Ammon's horn (tissue), 1 donor: Measurements from ENCODE around the gene FOXE3.

ENCODE experiments used
- DNase-seq: peaks from one replicate; pipeline ENCODE4 v3.0.0-alpha.2; 2016; ENCODE audit warnings: low spot score

The FOXE3 gene

DNA sequence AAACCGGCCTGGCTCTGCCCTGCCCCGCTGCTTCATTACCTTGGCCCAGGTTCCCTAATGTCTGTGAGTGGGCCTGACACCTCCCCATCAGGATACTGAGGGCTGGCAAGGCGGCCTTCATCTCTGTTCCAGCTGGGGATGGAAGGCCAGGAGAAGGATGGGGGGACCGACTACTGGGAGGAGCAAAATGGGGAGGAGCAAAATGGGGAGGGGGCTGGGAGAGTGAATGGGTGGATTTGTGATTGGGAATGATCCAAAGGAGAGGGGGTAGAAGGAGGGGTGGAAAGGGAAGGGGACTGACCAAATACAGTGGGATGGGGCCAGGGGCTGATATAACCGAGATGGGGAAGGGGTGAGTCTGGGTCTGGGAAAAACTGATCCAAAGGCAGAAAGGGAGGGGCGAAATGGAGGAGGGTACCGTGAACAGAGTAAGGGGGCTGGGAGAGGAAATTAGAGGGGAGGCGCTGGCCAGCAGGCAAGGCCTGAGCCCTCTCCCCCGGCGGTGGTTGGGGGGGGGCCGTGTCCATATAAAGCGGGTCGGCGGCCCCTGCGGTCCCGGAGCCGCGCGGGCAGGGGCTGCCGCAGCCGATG, at the start of gene FOXE3:
Gene FOXE3, plus strand, starts transcription at position 558 of the 591 bp plus-strand sequence. Its CDS starts 31 bp downstream, at position 589.
- no peak for DNase-seq

GRCh38 chr1:47367651-47368050, 48.4 kb upstream of the FOXE3 start:
- DNase-seq = no peak

DNA sequence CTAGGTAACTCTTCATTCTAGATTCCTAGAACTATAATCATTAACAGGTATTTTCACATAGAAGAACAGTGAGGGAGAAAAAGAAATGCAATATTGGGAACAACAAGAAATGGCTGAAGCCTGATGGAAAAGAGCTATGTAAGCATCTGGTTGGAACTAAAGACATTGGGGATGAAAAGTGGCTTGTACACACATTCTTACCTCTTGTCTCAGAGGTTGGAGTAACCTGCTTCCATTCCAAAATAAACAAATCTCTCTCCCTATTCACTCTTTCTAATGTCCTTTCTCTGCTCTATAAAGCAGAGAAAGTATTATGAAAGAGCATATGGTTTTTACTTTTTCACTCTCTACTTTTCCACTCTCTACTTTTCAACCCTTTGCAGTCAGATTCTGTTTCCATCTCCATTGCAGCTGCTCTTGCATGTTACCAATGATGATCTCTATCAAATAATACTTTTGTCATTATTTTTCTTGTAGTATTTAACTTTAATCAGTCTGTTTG, 45.0 kb upstream of the FOXE3 start:
- no peak for DNase-seq

- DNase-seq = no peak
Measured at GRCh38 chr1:47374501-47374900, 41.6 kb upstream of the FOXE3 start.

DNA sequence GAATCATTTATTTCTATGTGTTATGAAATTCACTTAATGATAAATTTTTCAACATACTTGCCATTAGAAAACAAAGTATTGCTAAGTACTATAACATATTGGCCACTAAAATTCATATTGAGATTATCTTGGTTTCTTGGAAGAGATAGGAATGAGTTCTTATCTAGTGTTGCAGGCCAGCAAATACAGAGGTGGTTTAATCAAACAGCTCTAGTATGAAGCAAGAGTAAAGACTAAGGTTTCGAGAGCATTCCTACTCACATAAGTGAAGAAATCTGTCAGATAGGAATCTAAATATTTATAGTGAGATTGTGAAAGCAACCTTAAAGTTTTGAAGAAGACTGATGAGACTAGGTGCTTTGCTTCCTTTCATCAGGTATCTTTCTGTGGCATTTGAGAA, 37.9 kb upstream of the FOXE3 start:
- DNase-seq = no peak

DNA sequence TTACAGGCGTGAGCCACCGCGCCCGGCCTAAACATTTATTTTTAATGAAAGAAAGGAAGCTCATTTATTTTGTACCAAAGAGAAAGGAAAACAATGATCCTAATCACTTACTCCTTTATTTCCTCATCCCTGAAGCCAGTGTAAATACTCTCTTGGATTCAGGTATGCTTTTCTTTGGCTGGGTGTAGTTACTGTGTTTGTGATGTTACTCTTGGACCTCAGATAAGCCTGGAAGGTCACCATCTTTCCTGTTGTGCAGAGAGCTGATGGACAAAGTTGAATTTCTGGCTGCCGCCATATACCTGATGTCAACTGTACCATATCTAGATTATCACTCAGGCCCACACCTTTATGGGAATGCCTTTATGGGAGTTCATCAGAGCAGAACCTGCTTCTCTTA, 35.4 kb upstream of the FOXE3 start:
- DNase-seq = no peak

DNA sequence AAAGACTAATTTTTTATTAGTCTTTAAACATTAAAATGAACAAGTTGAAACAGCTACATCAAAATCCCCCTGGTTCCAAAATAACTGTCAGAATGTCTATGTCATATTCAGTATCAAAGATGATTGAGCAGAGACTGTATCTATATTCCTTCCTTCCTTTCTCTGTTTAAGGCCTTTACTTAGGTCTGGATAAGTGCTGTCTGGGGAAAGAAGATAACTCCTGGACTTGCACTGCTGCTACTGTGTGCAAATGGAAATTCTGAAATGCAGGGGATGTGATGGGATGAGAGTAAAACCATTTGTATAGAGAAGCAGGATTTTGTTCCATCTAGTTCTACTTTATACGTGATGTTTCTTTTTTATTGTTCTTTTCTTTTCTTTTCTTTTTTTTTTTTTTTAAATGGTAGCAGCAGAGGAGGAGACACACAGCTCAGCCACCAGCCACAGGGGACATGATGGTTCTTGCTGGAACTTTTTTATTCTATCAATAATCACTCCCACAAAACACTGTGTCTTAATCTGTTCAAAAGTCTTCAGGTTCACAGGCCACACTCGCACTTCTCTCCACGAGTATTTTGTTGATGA, 33.6 kb upstream of the FOXE3 start:
- DNase-seq = no peak

- no peak for DNase-seq
Measured at GRCh38 chr1:47384083-47384482, 32.0 kb upstream of the FOXE3 start.

GRCh38 chr1:47385020-47385419, 31.1 kb upstream of the FOXE3 start:
- DNase-seq = no peak

GRCh38 chr1:47386268-47386667, 29.8 kb upstream of the FOXE3 start:
- no peak for DNase-seq

DNA sequence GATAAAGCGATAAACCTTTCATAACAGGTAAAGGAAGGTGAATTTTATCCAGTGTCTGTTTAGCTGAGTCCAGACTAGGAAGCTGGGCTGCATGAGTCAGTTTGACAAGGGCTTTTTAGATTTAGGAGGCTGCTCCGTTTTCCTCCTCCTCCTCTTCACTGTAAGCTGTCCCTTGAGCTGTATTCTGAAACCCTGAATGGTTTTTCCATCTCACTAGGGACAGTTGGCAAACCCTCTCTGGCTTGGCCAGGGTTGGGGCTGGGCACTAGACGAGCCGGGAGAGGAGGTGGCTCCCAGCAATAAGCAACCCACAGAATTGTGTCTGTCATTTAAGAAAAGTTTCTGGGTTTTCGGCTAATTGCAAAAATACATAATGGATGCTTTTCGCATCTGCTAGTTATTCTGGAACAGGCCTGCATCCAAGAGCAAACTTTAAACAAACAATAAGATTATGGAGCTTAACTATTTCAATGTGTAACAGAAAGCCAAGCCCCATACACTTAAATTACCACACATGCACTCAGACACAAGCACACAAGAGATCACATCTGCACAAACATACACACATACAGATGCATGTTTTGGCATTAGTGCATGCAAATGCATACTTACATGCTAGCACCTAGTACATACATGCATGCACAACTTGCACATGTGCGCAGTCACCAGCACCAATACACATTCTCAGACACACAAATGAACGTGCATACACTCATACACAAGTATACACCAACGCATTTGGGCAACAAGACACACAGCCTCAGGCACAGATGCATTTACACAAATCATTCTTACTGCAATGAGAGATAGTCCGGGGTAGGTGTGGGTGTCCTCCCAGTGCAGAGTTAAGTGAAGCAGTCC, 27.8 kb upstream of the FOXE3 start:
- no peak for DNase-seq

DNA sequence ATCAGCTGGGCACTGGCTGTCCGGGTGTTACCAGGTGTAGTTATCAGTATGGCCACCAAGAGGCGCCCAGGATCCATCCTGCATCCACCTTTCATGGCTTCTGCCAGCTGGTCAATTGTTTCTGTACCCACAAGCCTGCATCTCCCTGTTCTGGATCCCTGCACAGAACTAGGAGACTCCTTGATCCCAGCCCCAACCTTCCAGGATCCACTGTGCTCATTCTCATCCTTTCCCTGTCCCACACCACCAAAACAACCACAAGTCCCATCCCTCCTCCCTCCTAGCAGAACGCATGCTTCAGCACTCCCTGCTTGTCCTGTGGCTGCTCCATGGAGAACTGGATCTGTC, 27.2 kb upstream of the FOXE3 start:
- peak; percentile 60 for DNase-seq

DNA sequence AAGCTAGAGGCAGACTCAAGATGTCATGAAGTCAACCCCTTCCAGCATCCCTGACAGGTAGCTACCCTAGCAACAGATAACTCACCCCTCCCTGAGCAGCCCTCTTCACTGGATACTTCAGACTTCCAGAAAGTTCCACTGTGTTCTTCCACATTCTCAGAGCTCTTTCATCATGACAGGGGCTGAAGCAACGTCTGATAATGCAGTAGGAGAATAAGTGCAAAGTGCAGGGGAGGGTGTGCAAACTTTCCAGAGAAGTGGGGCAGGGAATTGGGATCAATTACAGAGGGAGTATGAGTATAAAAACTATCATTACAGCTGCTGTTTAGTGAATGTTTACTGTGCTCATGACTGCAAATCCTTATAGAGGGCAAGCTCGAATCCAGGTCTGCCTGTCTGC, 26.4 kb upstream of the FOXE3 start:
- no peak for DNase-seq

GRCh38 chr1:47390843-47391242, 25.2 kb upstream of the FOXE3 start:
- no peak for DNase-seq

DNA sequence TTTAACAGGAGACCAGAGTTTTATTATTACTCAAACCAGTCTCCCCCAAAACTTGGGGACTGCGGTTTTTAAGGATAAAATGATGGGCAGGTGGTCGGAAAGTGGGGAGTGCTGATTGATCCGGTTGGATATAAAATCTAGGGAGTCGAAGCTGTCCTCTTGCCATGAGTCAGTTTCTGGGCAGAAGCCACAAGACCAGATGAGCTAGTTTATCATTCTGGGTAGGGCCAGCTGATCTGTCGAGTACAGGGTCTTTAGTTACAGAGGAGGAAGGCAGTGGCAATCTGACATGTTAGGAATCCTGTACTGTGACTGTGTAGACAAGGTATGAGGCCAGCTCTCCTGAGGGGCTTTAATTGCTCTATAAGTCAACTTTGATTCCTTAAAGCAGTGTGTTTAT, 22.9 kb upstream of the FOXE3 start:
- DNase-seq = no peak

- no peak for DNase-seq
Measured at GRCh38 chr1:47395433-47395832, 20.7 kb upstream of the FOXE3 start.

DNA sequence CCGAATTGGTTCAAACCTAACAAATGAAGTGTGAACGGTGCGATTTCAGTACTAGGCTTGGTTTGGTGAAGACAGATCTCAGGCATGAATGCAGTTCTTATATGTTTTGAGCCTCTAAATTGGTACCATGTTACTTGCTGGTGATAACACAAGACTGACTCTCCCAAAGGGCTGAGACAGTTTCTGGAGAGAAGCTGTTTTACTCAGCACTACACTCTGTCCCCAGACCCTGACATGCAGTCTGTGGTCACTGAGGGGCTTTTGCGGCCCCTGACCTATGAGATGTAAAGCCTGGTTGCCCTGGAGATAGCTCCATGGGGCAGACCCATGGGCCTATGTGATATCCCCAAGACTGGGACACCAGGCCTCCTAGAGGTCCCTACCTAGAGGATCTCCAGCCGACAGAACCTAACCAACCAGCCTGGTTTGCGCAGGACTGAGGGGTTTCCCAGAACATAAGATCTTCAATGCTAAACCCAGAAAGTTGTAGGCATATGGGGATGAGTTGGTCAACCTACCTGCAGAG, 19.4 kb upstream of the FOXE3 start:
- DNase-seq = no peak

- DNase-seq = no peak
Measured at GRCh38 chr1:47399138-47399845, 16.8 kb upstream of the FOXE3 start.

DNA sequence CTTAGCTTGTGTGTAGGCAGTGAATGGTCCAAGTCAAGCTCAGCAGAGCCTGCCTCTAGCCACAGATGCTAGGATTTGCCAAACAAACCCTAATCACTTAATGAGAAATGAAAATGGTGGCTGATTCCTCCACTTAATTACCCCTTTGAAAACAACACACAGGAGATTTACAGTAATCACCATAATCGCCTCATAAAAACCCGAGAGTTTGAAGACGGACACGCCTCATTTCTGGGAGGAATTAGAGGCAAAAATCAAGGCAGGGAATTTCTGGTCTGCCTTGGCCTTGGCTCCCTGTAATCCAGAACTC, 16.3 kb upstream of the FOXE3 start:
- DNase-seq = no peak

GRCh38 chr1:47401761-47402160, 14.3 kb upstream of the FOXE3 start:
- DNase-seq = no peak

- DNase-seq = no peak
Measured at GRCh38 chr1:47402591-47402990, 13.5 kb upstream of the FOXE3 start.

DNA sequence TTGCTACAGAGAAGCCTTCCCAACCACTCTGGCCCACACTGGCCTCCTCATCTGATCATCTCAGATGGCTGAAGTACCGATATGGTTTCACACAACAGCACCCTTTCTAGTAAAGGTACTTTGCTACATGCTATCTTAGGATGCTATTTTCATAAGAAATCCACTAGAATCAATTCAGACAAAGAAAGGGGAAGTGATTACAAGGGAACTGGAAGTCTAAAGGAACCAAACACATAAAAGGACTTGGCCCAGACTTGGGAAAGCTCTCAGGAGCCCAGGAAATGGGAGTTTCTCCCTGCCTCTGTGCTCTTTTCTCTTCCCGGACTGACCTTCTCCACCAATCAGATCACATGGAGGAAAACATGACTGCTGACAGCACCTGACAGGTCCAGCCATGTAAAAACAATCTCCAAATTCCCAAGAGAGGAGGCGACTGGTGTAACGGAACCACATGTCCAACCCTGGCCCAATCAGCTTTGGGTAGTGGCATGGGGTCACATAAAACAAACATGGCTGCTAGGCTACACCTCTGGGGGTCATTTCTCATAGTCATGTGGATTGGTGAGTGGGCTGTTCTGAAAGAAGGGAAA, 12.7 kb upstream of the FOXE3 start:
- no peak for DNase-seq
